Dedifferentiated amniotic fluid mesenchymal stem cell (primary cell): ENCODE data around the gene GDI1.
A peak's percentile ranks its signal among the peaks of the same experiment; 100 is the strongest.

ENCODE experiments used
- DNase-seq: peaks from one replicate; pipeline ENCODE4 v3.0.0-alpha.2; 2016; ENCODE audit errors: extremely low spot score

GDI1 gene

DNA sequence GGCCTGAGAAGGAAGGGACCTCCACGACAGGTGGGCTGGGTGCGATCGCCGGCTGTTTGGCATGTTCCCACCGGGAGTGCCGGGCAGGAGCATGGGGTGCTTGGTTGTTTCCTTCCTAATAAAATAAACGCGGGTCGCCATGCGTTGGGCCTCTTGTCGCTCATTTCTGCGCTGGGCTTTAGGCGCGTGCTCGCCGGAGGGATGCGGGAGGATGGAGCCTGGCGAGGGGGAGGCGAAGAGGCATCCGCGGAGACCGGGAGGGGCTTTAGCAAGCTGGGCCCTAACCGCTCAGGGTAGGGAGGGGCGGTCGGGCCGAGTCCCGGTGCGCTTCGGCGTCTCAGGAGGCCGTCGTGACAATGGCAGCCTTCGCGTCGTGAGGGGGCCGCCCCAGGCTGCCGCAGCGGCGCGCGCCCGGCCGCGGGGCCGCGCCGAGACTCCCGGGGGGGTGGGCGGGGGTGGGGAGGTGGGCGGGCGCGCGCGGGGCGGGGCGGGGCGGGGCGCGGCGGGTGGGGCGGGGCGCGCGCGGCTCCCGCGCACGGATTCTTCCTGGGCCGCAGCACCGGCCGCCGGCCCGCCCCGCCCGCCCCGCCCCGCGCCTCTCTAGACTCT lies 476 bp upstream of the GDI1 start:
- no peak for DNase-seq

DNA sequence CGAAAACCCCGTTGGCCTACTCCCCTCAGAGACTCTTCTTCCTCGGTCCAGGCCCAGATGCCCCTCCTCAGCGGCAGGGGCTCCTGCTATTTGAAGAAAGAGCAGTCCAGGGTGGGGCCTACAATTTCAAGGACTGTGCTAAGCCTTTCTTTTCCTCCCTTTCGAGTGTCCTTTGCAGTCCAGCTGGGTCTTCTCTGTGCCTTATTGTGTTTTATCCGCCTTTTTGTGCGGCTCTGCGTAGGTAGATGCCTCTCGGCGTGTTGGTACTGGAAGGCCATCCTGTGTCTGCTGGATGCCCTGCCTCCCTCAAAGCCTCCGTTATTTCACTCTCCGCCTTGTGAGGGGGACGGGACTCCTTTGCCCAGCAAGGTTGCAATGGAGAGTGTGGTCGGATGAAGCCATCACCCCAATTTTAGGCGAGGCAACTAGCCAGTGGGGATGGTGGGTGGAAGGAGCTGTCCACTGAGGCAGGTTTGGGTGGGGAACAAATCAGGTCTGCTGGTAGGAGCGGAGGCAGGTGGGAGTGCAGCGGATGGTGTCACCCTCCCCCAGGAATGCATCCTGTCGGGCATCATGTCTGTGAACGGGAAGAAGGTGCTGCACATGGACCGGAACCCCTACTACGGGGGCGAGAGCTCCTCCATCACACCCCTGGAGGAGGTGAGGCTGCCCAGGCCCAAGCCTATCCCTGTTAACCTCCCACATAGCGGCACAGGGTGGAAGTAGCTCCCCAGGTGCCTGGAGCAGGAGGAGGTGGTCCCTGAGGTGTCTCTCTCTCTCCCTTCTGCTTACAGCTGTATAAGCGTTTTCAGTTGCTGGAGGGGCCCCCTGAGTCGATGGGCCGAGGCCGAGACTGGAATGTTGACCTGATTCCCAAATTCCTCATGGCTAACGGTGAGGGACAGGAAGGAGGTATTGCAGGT lies 1.3 kb downstream of the GDI1 start:
- no peak for DNase-seq

GRCh38 chrX:154439841-154440240 lies 2.9 kb downstream of the GDI1 start:
- no peak for DNase-seq

GRCh38 chrX:154440623-154441357 lies 3.8 kb downstream of the GDI1 start:
- DNase-seq: no peak

DNA sequence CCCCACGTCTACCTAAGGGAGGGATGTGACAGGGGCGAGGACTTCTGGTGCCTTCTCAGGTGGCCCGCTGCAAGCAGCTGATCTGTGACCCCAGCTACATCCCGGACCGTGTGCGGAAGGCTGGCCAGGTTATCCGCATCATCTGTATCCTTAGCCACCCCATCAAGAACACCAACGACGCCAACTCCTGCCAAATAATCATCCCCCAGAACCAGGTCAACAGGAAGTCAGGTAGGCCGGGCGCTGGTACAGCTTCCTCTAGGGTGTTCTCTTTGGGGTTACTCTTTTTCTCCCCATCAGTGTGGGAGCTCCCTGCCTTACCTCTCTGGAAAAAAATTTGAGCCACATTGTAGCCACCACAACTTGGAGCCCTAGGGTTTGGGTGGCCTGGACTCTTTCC lies 4.6 kb downstream of the GDI1 start:
- DNase-seq: no peak

- DNase-seq: no peak
These were observed 5.2 kb downstream of the GDI1 start for GRCh38 chrX:154441984-154442707.

- no peak for DNase-seq
These were observed 6.5 kb downstream of the GDI1 start for GRCh38 chrX:154443479-154443910.

- DNase-seq: peak; percentile 30
These were observed 7.2 kb downstream of the GDI1 start, which contains the start of gene FAM50A for GRCh38 chrX:154443992-154444754. Gene FAM50A, plus strand, starts transcription at chrX:154444141. Its CDS starts 95 bp downstream, at chrX:154444236.

DNA sequence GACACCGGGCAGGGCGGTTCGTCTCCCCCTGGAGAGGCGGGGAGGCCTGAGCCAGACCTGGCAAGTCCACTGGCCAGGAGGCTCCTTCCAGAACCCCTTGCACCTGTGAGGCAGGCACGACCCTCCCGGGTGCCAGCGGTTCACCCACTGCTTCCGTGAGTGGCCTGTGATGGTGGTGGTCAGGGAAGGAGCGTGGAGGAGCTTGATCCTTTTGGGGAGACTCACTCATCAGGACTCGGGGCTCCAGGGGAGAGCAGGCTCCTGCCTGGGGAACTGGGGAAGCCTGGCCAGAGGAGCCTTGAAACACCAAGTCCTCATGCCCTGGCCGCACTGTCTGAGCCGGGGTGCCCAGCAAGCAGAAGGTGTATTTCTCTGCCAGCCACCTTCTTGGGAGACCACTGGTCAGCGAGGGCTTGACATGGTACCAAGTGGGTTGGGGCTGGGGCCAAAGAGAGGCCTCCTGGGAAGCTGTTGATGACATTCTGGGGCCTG lies 7.8 kb downstream of the GDI1 start:
- no peak for DNase-seq

GRCh38 chrX:154445776-154446175 lies 8.8 kb downstream of the GDI1 start:
- no peak for DNase-seq

GRCh38 chrX:154446430-154446829 lies 9.5 kb downstream of the GDI1 start:
- DNase-seq: no peak

DNA sequence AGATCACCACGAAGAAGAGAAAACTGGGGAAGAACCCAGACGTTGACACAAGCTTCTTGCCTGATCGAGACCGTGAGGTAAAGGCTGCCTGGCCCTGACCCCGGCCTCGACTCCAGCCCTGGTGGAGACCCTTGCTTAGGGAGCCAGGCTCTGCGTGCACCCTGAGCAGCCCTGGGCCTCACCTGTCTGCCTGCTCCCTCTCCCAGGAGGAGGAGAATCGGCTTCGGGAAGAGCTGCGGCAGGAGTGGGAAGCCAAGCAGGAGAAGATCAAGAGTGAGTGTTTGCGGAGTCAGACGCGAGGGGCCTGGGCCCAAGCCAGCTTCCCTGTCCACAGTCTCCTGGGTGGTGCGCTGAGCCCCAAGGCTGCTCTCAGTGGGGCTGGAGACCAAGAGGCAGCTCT lies 11.5 kb downstream of the GDI1 start:
- no peak for DNase-seq

- DNase-seq: no peak
These were observed 12.7 kb downstream of the GDI1 start for GRCh38 chrX:154449618-154450017.

DNA sequence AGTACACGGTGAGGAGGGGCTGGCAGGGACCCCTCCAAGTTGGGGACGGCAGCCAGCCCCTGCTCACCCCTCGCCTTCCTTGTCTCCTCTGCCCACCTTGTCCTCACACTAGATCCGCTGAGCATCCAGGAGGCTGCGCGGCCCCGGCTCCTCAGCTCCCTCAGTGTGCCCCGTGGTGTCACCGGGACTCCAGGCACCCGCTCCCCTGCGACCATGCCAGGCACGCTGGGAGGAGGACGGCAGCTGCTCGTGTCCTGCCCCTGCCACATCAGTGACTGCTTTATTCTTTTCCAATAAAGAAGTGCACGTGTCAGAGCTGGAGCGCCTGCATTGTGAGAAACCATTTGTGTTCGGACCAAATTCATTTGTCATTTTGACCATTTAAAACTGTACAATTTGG lies 13.4 kb downstream of the GDI1 start:
- DNase-seq: no peak

- DNase-seq: no peak
These were observed 15.9 kb downstream of the GDI1 start for GRCh38 chrX:154452823-154453222.

DNA sequence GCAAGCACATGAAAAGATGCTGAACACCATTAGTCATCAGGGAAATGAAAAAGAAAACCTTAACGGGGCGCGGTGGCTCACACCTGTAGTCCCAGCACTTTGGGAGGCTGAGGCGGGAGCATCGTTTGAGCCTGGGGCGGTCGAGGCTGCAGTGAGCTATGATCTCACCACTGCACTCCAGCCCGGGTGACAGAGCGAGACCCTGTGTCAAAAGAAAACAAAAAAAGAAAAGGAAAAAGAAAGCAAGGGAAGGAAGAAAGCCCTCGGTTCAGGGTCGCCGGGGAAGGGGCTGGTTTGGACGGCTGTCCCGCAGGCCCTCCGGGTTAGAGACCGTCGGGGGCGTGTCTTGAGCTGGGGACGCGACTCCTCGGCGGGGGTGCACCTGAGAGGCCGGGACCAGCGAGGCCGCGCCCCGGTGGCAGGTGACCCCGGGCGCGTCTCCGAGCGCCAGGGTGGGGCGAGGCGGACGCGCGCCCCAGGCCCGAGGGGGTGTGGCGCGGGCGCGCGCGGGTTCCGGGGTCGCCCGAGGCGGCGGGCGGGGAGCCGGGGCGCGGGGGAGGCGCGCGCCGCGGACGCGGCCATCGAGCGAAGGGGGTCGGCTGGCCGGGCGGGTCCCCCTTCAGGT lies 20.6 kb downstream of the GDI1 start:
- DNase-seq: no peak

- no peak for DNase-seq
These were observed 21.4 kb downstream of the GDI1 start, which contains the start of gene PLXNA3 for GRCh38 chrX:154458116-154458953. Gene PLXNA3, plus strand, starts transcription at chrX:154458281. Its CDS starts 1,903 bp downstream, at chrX:154460184.

GRCh38 chrX:154458954-154459778 lies 22.2 kb downstream of the GDI1 start:
- peak; percentile 22 for DNase-seq
